ENCODE measurements around the gene ITPR2. TPM values are rescaled to one million over a fixed set of nuclear protein-coding genes. Genes with fewer than 3 reads are reported as not detected.

ITPR2 gene
- total and polyA plus RNA-seq, 12 donors, result 5.1 to 144 (median 66.4) TPM

DNA sequence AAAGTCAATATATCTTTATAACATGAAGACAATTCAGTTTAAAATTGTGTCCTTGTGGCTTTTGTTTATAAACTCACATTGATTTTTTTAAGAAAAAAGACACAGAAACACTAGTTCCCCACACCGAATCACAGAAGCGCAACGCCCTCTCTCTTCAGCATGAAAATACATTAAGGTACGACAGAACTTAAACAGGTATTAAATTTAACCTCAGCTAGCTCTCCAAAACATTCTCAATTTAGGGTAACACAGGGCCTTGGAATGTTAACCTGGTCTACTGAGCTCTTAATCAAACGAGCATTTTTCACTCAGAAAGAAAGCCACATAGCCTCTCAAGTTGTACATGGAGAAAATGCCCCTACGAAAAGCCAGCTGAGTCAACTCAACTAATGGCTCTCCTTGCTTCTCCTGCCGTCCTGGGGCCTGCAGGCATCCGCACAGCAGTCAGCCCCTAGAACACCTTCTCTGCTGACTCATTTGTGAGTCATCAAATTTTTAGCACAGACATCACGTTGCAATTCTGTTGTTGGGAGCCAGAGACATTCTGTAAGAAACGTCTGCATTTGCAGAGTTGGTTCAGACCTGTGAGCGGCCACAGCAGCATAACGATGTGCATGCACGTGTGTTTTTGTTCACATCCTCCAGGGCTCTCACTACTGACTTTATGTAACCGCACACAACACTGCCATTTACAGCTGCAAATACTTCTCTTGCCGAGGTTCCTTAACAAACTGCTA is 141.6 kb downstream of the ITPR2 start:
- peak in 1 of 2 donors; percentile 49 for TF ChIP-seq POLR2A (IDR thresholded peaks at IDR 0.05)
- TF ChIP-seq, protein P1, sequence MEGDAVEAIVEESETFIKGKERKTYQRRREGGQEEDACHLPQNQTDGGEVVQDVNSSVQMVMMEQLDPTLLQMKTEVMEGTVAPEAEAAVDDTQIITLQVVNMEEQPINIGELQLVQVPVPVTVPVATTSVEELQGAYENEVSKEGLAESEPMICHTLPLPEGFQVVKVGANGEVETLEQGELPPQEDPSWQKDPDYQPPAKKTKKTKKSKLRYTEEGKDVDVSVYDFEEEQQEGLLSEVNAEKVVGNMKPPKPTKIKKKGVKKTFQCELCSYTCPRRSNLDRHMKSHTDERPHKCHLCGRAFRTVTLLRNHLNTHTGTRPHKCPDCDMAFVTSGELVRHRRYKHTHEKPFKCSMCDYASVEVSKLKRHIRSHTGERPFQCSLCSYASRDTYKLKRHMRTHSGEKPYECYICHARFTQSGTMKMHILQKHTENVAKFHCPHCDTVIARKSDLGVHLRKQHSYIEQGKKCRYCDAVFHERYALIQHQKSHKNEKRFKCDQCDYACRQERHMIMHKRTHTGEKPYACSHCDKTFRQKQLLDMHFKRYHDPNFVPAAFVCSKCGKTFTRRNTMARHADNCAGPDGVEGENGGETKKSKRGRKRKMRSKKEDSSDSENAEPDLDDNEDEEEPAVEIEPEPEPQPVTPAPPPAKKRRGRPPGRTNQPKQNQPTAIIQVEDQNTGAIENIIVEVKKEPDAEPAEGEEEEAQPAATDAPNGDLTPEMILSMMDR (IDR thresholded peaks at IDR 0.05), result peak in 1 of 6 experiments; percentile 13
- Histone ChIP-seq H3K27me3 (no peaks in the 10 kb centered on the region), H3K4me3 (no peak overlapping the region), H3K9me3 (replicated peaks in 1 of 3) (no peaks in the 10 kb centered on the region), H3K4me1 (replicated peaks in 1 of 2) (peaks cover 0 to 8% of the 10 kb centered on the region in 2 donors), H3K27ac (peak overlapping the region in 3 of 5 donors; percentile 52 to 66 (median 53)), H3K36me3 (replicated peaks in 1 of 2) (peaks cover 0 to 6% of the 10 kb centered on the region in 2 donors)
- 55 to 65% (median 58%) methylated on average over 15 of the region's 15 CpGs for WGBS, 4 donors
- intact Hi-C loops (cut with DNase I), result no loop called here
- DNase-seq, result peak; percentile 36 to 81 (median 69)

DNA sequence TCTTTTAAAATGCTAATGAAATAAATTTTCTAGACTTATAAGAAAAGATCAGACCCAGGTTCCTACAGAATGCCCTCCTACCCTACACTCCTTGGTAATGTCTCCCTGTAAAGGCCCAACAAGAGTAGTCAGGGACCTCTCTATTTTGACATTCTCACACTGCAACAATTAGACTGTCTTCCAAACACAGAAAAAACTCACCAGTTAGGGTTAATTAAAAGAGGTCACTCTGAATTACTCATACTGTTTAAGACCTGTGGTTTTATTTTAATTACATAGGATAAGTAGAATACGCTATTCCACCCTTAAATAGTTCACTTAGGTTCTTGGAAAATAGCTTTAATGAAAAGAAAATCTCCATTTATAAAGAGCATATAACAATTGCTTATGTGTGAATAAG is 142.4 kb downstream of the ITPR2 start:
- no peak overlapping the region for H3K4me3 ChIP-seq
- H3K27ac ChIP-seq, result no peak overlapping the region
- DNase-seq, result no peak
- peaks cover 0 to 8% of the 10 kb centered on the region in 2 donors for H3K4me1 ChIP-seq (replicated peaks in 1 of 2)
- intact Hi-C loops (cut with DNase I), result no loop called here
- no peaks in the 10 kb centered on the region for H3K9me3 ChIP-seq (replicated peaks in 1 of 3)
- TF ChIP-seq, protein P1 (IDR thresholded peaks at IDR 0.05), result no peak
- TF ChIP-seq POLR2A (IDR thresholded peaks at IDR 0.05), result no peak
- no peaks in the 10 kb centered on the region for H3K27me3 ChIP-seq
- 96 to 100% (median 99%) methylated on average over 1 of the region's 1 CpG for WGBS, 4 donors
- peaks cover 0 to 6% of the 10 kb centered on the region in 2 donors for H3K36me3 ChIP-seq (replicated peaks in 1 of 2)

DNA sequence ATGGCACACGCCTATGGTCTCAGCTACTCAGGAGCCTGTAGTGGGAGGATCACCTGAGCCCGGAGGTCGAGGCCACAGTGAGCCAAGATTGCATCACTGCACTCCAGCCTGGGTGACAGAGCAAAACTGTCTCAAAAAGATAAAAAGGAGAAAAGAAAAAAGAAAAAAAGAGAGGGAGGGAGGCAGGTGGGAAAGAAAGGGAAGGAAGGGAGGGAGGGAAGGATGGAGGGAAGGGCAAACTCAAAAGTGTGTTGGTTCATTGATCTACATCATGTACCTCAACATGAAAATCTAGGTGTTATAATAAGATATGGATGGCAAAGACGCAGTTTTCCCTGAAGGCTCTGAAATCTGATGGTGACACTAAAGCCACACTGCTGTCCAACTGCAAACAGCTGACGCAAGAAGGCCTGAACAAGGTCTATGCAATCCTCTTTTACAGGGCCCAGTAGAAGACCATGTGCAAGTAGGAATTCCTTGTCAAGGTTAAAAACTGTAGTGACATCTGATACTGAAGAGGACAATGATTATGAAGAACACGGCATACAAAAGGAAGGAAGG is 143.6 kb downstream of the ITPR2 start:
- peaks cover 0 to 9% of the 10 kb centered on the region in 2 donors for H3K36me3 ChIP-seq (replicated peaks in 1 of 2)
- intact Hi-C loops (cut with DNase I), result no loop called here
- no peaks in the 10 kb centered on the region for H3K9me3 ChIP-seq (replicated peaks in 1 of 3)
- H3K4me1 ChIP-seq (replicated peaks in 1 of 2), result peaks cover 0 to 8% of the 10 kb centered on the region in 2 donors
- no peaks in the 10 kb centered on the region for H3K27me3 ChIP-seq
- TF ChIP-seq, protein P1 (IDR thresholded peaks at IDR 0.05), result no peak
- no peak for TF ChIP-seq POLR2A (IDR thresholded peaks at IDR 0.05)
- H3K27ac ChIP-seq, result no peak overlapping the region
- WGBS, 4 donors, result 75 to 89% (median 80%) methylated on average over 6 of the region's 6 CpGs
- no peak overlapping the region for H3K4me3 ChIP-seq
- DNase-seq, result peak in 1 of 7 donors; percentile 46

DNA sequence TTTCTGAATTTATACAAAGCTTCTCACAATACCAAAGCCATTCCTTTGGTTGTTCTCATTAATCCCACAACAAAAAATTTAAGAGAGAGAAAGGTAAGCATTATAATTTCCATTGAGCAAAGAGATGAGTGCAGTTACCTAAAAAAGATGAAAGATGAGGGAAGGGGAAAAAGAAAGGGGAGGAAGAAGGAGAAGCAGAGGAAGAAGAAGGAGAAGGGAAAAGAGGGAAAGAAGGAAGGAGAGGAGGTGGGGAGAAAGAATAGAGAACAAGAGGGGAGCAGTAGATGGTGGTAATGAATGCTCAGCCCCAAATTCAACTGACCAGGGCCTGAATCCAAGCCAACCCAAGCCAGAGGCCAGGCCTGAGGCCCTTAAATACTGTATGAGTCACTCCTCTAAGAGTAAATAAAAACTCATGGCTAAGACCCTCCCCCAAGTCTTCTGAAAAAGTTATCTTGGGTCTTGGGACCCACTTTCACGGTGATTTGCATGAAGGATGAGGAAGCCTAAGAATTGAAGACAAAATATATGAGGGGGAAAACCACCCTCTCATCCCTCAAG is 144.6 kb downstream of the ITPR2 start:
- Histone ChIP-seq H3K4me3 (no peak overlapping the region), H3K27me3 (no peaks in the 10 kb centered on the region), H3K27ac (no peak overlapping the region), H3K36me3 (replicated peaks in 1 of 2) (peaks cover 0 to 9% of the 10 kb centered on the region in 2 donors), H3K9me3 (replicated peaks in 1 of 3) (no peaks in the 10 kb centered on the region), H3K4me1 (replicated peaks in 1 of 2) (peaks cover 0 to 8% of the 10 kb centered on the region in 2 donors)
- intact Hi-C loops (cut with DNase I), result no loop called here
- no peak for DNase-seq
- WGBS, 4 donors, result 95 to 100% (median 98%) methylated on average over 1 of the region's 1 CpG
- TF ChIP-seq POLR2A (IDR thresholded peaks at IDR 0.05), result no peak

All from adrenal gland (tissue), 12 donors.